Measurements from ENCODE around the gene STK17A. TPM values are rescaled to one million over a fixed set of nuclear protein-coding genes. Genes with fewer than 3 reads are reported as not detected.

STK17A gene
- total and polyA plus RNA-seq, 2 of the 8 experiments (the other 6 are each of a cell fraction or from before 2014, with no cell fraction given) = 2.2 to 12.2 TPM

- Histone ChIP-seq H3K56ac (replicated peaks; ENCODE audit: insufficient read length, low read depth, low read length) (no peak overlapping the region), H3K27me3 (replicated peaks in 1 of 4; ENCODE audit: control insufficient read depth in 3 of 4, extremely low read depth in 1 of 4, insufficient read depth in 3 of 4, low read length in 3 of 4) (no peaks in the 10 kb centered on the region), H4K91ac (replicated peaks; ENCODE audit: insufficient read length, low read length) (no peak overlapping the region), H3K27ac (ENCODE audit: low read depth, low read length) (no peak overlapping the region), H2BK12ac (ENCODE audit: low read depth, low read length) (no peak overlapping the region), H2BK120ac (replicated peaks; ENCODE audit: low read depth, low read length) (no peak overlapping the region), H2BK15ac (ENCODE audit: low read length) (no peak overlapping the region), H3K9me3 (ENCODE audit: insufficient read depth in 2 of 2, low read depth in 1 of 2, low read length in 1 of 2) (no peaks in the 10 kb centered on the region), H3K23me2 (ENCODE audit: low read depth, low read length) (no peaks in the 10 kb centered on the region), H3K9ac (replicated peaks in 1 of 4; ENCODE audit: extremely low read depth in 1 of 4, low read depth in 3 of 4, low read length in 3 of 4) (no peak overlapping the region), H4K20me1 (replicated peaks in 1 of 2; ENCODE audit: control insufficient read depth in 1 of 2, insufficient read depth in 2 of 2, low read length in 2 of 2) (no peaks in the 10 kb centered on the region), H3K18ac (ENCODE audit: extremely low read depth, low read length) (no peak overlapping the region), H2BK20ac (ENCODE audit: low read length) (no peak overlapping the region), H4K8ac (ENCODE audit: extremely low read depth, insufficient read depth, low read length) (no peak overlapping the region), H2AK5ac (ENCODE audit: low read depth, low read length) (no peak overlapping the region), H3K79me2 (ENCODE audit: control insufficient read depth in 1 of 2, insufficient read depth in 2 of 2, low read length in 2 of 2) (no peaks in the 10 kb centered on the region), H3K4ac (replicated peaks; ENCODE audit: insufficient read length, low read depth, low read length) (no peak overlapping the region), H4K5ac (ENCODE audit: insufficient read length, low read depth, low read length) (no peak overlapping the region), H2AFZ (ENCODE audit: low read length) (no peak overlapping the region), H3K4me1 (replicated peaks in 1 of 4; ENCODE audit: control insufficient read depth in 3 of 4, insufficient read depth in 4 of 4, low read length in 3 of 4) (peaks cover 0 to 2% (median under 1%) of the 10 kb centered on the region in 4 experiments; a peak in 2 of 7 replicates), H3K36me3 (ENCODE audit: control insufficient read depth in 2 of 4, insufficient read depth in 4 of 4, low read length in 3 of 4) (no peaks in the 10 kb centered on the region), H3K4me3 (ENCODE audit: extremely low read depth in 1 of 4, insufficient read depth in 2 of 4, low read depth in 3 of 4, low read length in 4 of 4) (no peak overlapping the region), H3K14ac (ENCODE audit: insufficient read length) (no peak overlapping the region), H3K4me2 (ENCODE audit: insufficient read depth in 1 of 2, low read depth in 2 of 2, low read length in 2 of 2) (no peak overlapping the region), H2BK5ac (ENCODE audit: low read depth, low read length) (no peak overlapping the region), H3K23ac (ENCODE audit: insufficient read length) (no peak overlapping the region), H3K79me1 (ENCODE audit: low read depth, low read length) (no peaks in the 10 kb centered on the region)
- FAIRE-seq (no peak), DNase-seq (ENCODE audit: low read depth in 1 of 2, low spot score in 2 of 2) (no peak)
- POLR2A ChIA-PET (ENCODE audit: partially characterized antibody) = no interaction called here
- CTCF ChIA-PET (ENCODE audit: partially characterized antibody) = interaction anchor here (0.8 to 1.0 kb wide), 2 partner anchors 29 to 313 kb away, joined by 3 read pairs; partner anchors contain the start of gene STK17A
- 94% methylated on average over 3 of the region's 3 CpGs; no CpG with 5 or more reads in 1 of the 2 experiments for WGBS, 2 experiments (ENCODE audit: extremely low coverage in 1 of 2, insufficient coverage in 1 of 2, insufficient read length in 1 of 2, insufficient replicate concordance in 2 of 2, low coverage in 1 of 2, low lambda C conversion rate in 2 of 2, missing lambda C conversion rate in 1 of 2)
- TF ChIP-seq POLR2AphosphoS5 (IDR thresholded peaks at IDR 0.05; ENCODE audit: low read depth, low read length) (no peak), CTBP2 (IDR thresholded peaks at IDR 0.05; ENCODE audit: borderline replicate concordance, insufficient read depth, insufficient read length, low read length) (no peak), CHD2 (IDR thresholded peaks at IDR 0.05; ENCODE audit: low read length) (no peak), SIX5 (IDR thresholded peaks at IDR 0.05; ENCODE audit: low read depth, low read length) (no peak), RXRA (IDR thresholded peaks at IDR 0.05; ENCODE audit: insufficient read depth, low read depth, low read length) (no peak), ATF3 (IDR thresholded peaks at IDR 0.05; ENCODE audit: insufficient read depth, low read depth, low read length) (no peak), BACH1 (IDR thresholded peaks at IDR 0.05; ENCODE audit: low read length) (no peak), GABPA (IDR thresholded peaks at IDR 0.05; ENCODE audit: borderline replicate concordance, insufficient read depth, low read length) (no peak), EZH2 (IDR thresholded peaks at IDR 0.05; ENCODE audit: low read depth, low read length, severe bottlenecking) (no peak), MAX (IDR thresholded peaks at IDR 0.05) (no peak), POU5F1 (IDR thresholded peaks at IDR 0.05; ENCODE audit: low read depth, low read length) (no peak), HDAC2 (IDR thresholded peaks at IDR 0.05; ENCODE audit: borderline replicate concordance in 1 of 2, low read depth in 2 of 2, low read length in 2 of 2) (no peak), TBP (IDR thresholded peaks at IDR 0.05; ENCODE audit: low read depth, low read length) (no peak), TCF12 (IDR thresholded peaks at IDR 0.05; ENCODE audit: low read depth, low read length) (no peak)
Observed at GRCh38 chr7:43553999-43554398, 28.9 kb upstream of the STK17A start.
